Activated CD4-positive, alpha-beta T cell treated with anti-CD3 and anti-CD28 coated beads, Interleukin-2, amount 10 ng/mL, durations not matched to agents 24 days and 14 days (primary cell): ENCODE measurements around the gene PCED1A. TPM values are rescaled to one million over a fixed set of nuclear protein-coding genes. Genes with fewer than 3 reads are reported as not detected.

Experiments
- DNase-seq: peaks from one replicate; pipeline ENCODE4 v3.0.0; 2022
- H3K27ac Mint-ChIP-seq: one replicate; pipeline ENCODE4 v1.8.0; 2022; ENCODE audit warnings: mild to moderate bottlenecking, mixed read lengths
- H3K27me3 Mint-ChIP-seq: one replicate; pipeline ENCODE4 v1.8.0; 2022; ENCODE audit warnings: mixed read lengths
- H3K36me3 Mint-ChIP-seq: one replicate; pipeline ENCODE4 v1.8.0; 2022; ENCODE audit warnings: low read depth, mild to moderate bottlenecking, mixed read lengths
- H3K4me1 Mint-ChIP-seq: one replicate; pipeline ENCODE4 v1.8.0; 2021; ENCODE audit warnings: mixed read lengths
- H3K4me3 Mint-ChIP-seq: one replicate; pipeline ENCODE4 v1.8.0; 2022; ENCODE audit warnings: mild to moderate bottlenecking, moderate library complexity, mixed read lengths
- H3K9me3 Mint-ChIP-seq: one replicate; pipeline ENCODE4 v1.8.0; 2021; ENCODE audit warnings: mixed read lengths
- intact Hi-C: fragments of 100-400 bp; cut with micrococcal nuclease; formaldehyde crosslinking; loops from one replicate; pipeline ENCODE4 v1.15.1; 2023
- total RNA-seq: library from RNA; stranded (reverse); gene quantifications from 2 replicates; pipeline ENCODE4 v1.2.3, GENCODE V29; 2022

Gene PCED1A
- total RNA-seq, 1 donor from 2014 or later: 26.1 TPM

DNA sequence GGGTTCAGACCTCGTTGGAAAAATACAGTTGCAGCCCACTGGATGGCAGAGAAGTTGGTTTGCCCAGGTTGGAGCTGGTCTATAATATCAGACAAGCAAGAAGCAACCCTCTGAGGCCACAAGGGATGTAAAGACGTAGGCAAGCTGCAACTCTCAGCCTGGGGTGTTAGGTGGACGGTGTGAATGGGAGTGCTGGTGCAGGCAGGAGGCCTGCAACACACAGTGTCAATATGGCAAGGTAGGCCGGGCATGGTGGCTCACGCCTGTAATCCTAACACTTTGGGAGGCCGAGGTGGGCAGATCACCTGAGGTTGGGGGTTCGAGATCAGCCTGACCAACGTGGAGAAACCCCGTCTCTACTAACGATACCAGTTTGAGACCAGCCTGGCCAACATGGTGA lies 10.6 kb upstream of the PCED1A start:
- H3K27me3 Mint-ChIP-seq: no peaks in the 10 kb centered on the region
- no peak overlapping the region for H3K27ac Mint-ChIP-seq
- intact Hi-C loops: loop anchor here (5.0 kb wide), 1 partner anchor 99 kb away; no protein-coding TSS in a partner anchor
- no peak for DNase-seq
- H3K36me3 Mint-ChIP-seq: peaks cover 4% of the 10 kb centered on the region
- no peaks in the 10 kb centered on the region for H3K9me3 Mint-ChIP-seq
- no peak overlapping the region for H3K4me3 Mint-ChIP-seq
- H3K4me1 Mint-ChIP-seq: peaks cover 20% of the 10 kb centered on the region

DNA sequence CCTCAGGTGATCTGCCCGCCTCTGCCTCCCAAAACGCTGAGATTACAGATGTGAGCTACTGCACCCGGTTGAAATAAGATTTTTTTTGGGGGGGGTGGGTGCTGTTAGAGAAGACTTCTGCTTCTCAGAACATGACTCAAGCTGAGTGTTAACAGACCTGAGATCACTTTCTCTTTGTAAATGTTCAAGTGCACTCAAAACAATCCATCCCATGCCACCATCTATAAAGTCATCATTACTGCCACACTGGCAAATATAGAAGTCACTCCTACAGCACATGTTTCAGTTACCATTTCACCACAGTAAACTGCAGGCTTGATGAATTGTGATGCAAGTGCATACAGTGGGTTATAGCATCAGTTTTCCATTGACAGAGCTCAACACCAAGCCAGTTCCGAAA lies 9.1 kb upstream of the PCED1A start:
- no peaks in the 10 kb centered on the region for H3K27me3 Mint-ChIP-seq
- peaks cover 7% of the 10 kb centered on the region for H3K36me3 Mint-ChIP-seq
- peaks cover 24% of the 10 kb centered on the region for H3K4me1 Mint-ChIP-seq
- H3K27ac Mint-ChIP-seq: no peak overlapping the region
- DNase-seq: no peak
- H3K4me3 Mint-ChIP-seq: no peak overlapping the region
- intact Hi-C loops: no loop called here
- no peaks in the 10 kb centered on the region for H3K9me3 Mint-ChIP-seq

DNA sequence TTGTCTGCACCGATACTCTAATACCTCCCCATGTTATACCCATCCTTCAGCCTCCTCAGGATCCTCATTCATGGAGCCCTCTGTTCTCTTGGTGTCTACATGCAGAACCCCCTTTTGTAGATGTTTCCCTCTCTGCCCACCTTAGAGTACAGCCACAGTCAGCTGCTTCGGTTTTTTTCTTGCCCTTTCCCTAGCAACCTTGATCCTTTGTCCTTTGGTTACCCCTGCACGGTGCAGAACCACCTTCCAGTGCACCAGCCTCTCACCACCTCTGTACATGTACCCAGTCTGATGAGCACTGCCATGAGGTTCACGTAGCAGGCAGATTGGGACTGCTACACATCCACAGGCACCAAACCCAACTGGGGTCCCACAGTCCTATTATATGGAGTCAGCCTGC lies 7.3 kb upstream of the PCED1A start:
- intact Hi-C loops: no loop called here
- H3K4me3 Mint-ChIP-seq: no peak overlapping the region

DNA sequence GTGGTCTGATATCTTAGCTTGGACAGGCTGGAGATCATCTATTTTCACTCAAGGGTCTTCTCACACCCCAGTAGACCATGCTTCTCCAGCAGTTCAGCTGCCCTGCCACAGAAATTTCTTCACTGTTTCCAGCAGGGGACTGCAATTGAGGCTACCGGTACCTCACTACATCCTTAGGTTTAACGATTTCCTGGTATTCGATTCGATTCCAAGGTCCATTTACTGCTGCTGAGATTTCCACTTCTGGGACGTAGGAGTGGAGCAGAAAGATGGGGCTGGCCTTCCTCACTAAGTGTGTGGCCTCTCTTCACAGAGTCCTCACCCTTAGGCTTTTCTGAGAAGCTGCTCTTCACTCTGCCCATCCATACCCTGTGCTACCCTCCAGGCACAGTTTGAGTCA lies 6.2 kb upstream of the PCED1A start:
- intact Hi-C loops: no loop called here
- H3K4me1 Mint-ChIP-seq: peaks cover 14% of the 10 kb centered on the region
- no peak overlapping the region for H3K4me3 Mint-ChIP-seq
- no peaks in the 10 kb centered on the region for H3K9me3 Mint-ChIP-seq
- H3K36me3 Mint-ChIP-seq: peaks cover 11% of the 10 kb centered on the region
- no peak for DNase-seq
- H3K27ac Mint-ChIP-seq: no peak overlapping the region
- H3K27me3 Mint-ChIP-seq: no peaks in the 10 kb centered on the region

More for the DNA sequence above, 7.3 kb upstream of the PCED1A start:
- H3K27ac Mint-ChIP-seq: no peak overlapping the region
- no peak for DNase-seq
- no peaks in the 10 kb centered on the region for H3K27me3 Mint-ChIP-seq
- peaks cover 23% of the 10 kb centered on the region for H3K4me1 Mint-ChIP-seq
- no peaks in the 10 kb centered on the region for H3K9me3 Mint-ChIP-seq
- peaks cover 11% of the 10 kb centered on the region for H3K36me3 Mint-ChIP-seq

DNA sequence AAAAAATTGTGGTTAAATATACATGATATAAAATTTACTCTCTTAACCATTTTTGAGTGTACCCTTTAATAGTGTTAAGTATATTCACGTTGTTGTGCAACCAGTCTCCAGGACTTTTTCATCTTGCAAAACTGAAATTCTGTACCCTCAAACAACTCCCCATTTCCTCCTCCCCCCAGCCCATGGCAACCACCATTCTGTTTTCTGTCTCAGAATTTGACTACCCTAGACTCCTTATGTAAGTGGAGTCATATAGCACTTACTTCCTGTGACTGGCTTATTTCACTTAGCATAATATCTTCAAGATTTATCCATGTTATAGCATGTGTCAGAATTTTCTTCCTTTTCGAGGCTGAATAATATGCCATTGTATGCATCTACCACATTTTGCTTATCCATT lies 5.2 kb upstream of the PCED1A start:
- no peaks in the 10 kb centered on the region for H3K9me3 Mint-ChIP-seq
- no peak overlapping the region for H3K27ac Mint-ChIP-seq
- no peak for DNase-seq

DNA sequence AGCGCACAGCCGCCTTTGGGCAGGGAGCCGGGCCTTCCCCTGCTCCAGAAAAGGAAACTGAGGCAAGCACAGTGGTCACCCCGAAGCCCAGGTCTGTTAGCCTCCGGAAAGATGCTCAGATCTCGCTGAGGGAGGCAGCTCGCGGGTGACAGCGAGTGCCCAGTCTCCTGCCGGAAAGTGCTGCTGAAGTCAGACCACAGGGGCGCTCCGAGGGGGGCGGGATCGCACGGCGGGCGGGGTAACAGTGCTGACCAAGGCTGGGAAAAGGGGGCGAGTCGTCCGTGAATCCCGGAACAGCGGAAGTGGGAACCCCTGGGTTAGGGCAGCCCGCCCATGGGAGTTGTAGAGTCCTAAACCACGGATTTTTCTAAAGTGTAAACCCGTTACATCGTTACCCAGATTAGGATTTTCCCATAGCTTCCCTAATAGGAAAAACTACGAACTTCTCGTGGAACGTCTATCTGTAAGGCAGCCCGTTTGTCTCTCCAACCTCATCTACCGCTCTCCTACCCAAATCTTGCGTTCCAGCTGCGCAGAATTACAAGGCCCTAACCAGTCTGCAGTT lies 594 bp upstream of the PCED1A start:
- H3K4me3 Mint-ChIP-seq: peak overlapping the region; percentile 91
- H3K9me3 Mint-ChIP-seq: peaks cover 4% of the 10 kb centered on the region
- H3K36me3 Mint-ChIP-seq: peaks cover 31% of the 10 kb centered on the region
- H3K4me1 Mint-ChIP-seq: peaks cover 23% of the 10 kb centered on the region
- peak overlapping the region; percentile 87 for H3K27ac Mint-ChIP-seq
- intact Hi-C loops: loop anchor here (1.0 to 5.0 kb wide), 3 partner anchors 32 to 369 kb away; partner anchors contain the start of genes NOP56, PTPRA and SNRPB
- peaks cover 1% of the 10 kb centered on the region for H3K27me3 Mint-ChIP-seq
- peak; percentile 85 for DNase-seq

More for the DNA sequence above, 5.2 kb upstream of the PCED1A start:
- H3K36me3 Mint-ChIP-seq: peaks cover 13% of the 10 kb centered on the region
- H3K4me3 Mint-ChIP-seq: no peak overlapping the region
- H3K27me3 Mint-ChIP-seq: no peaks in the 10 kb centered on the region
- intact Hi-C loops: no loop called here
- peaks cover 15% of the 10 kb centered on the region for H3K4me1 Mint-ChIP-seq

DNA sequence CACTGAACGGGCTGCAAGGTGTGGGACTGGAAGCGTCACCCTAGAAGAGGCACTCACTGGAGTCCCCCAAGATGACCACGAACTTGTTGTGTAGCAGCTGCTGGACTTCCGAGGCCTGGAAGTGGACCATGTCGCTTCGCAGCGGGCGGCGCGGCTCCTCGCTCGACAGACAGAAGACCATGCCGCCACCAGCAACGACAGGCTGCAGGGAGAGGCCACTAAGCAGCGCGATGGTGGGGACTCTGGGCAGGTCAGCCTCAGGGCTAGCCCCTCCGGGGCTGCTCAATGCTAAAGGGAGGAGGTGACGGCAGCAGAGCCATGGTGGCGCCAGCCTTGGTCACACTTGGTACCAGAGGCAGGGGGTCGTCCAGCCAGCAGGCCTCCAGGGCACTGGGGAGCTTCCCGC lies 720 bp downstream of the PCED1A start:
- Mint-ChIP-seq H3K9me3 (peaks cover 4% of the 10 kb centered on the region), H3K4me1 (peaks cover 18% of the 10 kb centered on the region), H3K27me3 (peaks cover 1% of the 10 kb centered on the region), H3K36me3 (peaks cover 34% of the 10 kb centered on the region), H3K27ac (peak overlapping the region; percentile 91), H3K4me3 (peak overlapping the region; percentile 80)
- DNase-seq: no peak
- intact Hi-C loops: loop anchor here (1.0 to 5.0 kb wide), 3 partner anchors 34 to 367 kb away; partner anchors contain the start of genes NOP56, PTPRA and SNRPB

DNA sequence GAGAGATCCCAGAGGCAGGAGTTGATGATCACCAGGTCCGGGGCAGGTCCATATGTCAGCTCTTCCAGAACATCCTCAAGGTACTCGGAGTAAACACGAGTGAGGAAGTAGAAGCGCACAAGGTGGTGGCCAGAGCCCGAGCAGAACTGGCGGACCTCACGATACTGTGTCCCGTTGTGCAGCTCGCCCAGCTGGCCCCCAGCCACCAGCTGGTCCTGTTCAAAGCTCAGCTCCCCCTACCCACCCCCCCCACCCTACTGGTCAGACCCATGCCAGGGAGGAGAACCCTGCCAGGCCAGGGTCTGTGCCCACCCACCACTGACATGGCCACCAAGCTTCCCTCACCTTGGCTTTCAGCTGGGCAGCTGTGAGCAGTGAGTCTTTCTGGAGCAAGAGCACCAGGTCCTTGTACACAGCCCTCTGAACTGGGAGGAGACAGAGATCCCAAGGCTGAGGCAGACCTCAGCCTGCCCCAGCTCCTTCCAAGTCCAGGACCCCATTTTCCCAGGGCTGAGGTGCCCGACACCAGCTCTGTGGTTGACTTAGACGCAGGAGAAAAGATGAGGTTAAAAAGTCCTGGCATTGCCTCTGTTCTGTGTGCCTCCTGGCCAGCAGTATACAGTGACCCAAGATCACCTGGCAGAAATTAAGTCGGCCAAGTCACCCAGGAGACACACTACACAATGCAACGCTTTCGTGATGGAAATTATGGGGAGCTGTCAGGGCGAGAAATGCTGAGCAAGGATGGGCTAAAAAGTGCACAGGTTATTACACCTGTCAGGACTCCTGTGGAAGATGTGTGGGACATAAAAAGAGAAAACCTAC lies 1.4 kb downstream of the PCED1A start:
- Mint-ChIP-seq H3K9me3 (peaks cover 4% of the 10 kb centered on the region), H3K4me1 (peaks cover 17% of the 10 kb centered on the region), H3K36me3 (peaks cover 36% of the 10 kb centered on the region), H3K4me3 (peak overlapping the region; percentile 80), H3K27me3 (peaks cover 3% of the 10 kb centered on the region), H3K27ac (peak overlapping the region; percentile 91)
- no peak for DNase-seq
- intact Hi-C loops: no loop called here

DNA sequence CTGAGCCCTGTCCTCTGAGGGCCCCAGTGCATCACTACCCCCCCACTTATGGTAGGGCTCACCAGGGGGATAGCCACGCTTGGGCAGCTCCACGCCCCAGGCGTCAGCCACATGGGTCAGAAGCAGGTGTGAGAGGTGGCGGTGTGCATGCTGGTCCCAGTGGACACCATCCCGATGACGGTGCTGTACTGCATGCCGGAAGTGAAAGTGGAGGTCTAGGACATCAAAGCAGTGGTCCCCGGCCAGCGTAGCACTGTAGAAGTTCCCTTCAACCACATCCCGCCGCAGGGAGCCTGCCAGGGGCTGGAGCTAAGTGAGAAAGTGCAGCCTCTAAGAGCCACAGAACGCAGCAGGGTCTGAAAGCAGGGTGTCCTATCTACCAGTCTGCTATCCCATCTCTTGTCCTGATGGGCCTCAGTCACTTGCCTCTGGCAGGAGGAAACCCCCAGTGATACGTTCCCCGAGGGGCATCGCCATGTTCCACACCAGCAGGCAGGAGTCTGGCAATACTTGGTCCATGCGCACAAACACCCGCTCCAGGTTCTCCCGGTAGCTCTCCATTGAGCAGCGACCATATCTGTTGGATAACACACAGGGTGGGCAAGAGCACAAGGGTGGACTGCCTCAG lies 2.2 kb downstream of the PCED1A start:
- H3K27ac Mint-ChIP-seq: no peak overlapping the region
- H3K4me1 Mint-ChIP-seq: peaks cover 12% of the 10 kb centered on the region
- H3K4me3 Mint-ChIP-seq: peak overlapping the region; percentile 29
- no peak for DNase-seq
- intact Hi-C loops: no loop called here
- H3K9me3 Mint-ChIP-seq: peaks cover 4% of the 10 kb centered on the region
- H3K36me3 Mint-ChIP-seq: peaks cover 34% of the 10 kb centered on the region
- H3K27me3 Mint-ChIP-seq: peaks cover 4% of the 10 kb centered on the region

DNA sequence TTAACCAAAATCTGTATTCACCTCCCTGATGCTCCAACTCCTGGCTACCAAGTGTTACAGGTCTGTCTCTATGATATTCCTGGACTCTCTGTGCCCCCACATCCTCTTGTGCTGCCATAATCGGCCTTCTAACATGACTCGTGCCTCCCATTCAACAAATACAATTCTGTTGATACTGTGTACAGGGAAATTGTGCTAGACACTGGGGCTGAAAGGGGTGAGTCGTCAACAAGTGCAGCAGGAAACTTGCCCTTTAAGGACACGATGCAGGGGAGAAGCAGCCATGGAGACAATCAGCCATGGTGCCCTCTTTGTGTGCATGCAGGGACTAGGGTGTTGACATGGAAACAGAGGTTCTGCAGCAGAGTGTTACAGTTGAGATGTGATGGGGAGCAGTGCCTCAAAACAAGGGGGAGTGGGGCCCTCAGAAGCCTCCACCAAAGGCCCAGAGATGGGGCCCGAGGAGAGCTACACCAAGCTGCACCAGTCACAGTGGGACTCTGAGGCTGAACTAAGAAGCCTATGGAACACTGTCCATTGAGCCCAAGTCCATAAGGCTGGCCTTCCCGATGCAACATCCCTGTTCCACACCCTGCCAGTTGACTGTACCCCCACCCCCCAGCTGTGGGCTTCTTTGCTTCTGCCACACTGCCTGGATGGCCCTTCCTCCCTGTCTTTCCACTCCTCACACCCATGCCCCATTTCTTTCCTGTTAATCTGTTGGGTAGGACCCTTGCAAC lies 3.1 kb downstream of the PCED1A start:
- intact Hi-C loops: no loop called here
- DNase-seq: no peak
- Mint-ChIP-seq H3K27me3 (peaks cover 6% of the 10 kb centered on the region), H3K4me1 (peaks cover 12% of the 10 kb centered on the region), H3K27ac (no peak overlapping the region), H3K9me3 (peaks cover 4% of the 10 kb centered on the region), H3K4me3 (no peak overlapping the region), H3K36me3 (peaks cover 34% of the 10 kb centered on the region)

DNA sequence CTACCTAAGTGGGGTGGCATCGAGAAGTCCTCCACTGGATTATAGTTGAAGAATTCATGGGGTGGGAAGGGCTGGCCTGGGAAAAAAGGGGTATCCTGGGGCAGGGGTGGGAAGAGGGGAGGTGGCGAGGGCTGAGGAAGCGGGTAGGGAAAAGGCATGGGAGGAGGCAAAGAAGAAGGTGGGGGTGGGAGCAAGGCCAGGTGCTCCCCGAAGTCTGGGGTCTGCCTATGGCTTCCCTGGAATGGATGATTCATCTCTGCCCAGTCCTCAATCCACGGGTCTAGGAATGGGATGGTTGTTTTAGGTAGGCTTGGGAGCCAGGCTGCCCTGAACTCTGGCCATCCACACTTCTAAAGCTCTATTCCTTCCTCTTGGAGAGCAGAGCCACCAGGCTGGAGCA lies 4.4 kb downstream of the PCED1A start:
- Mint-ChIP-seq H3K27ac (no peak overlapping the region), H3K27me3 (peaks cover 6% of the 10 kb centered on the region), H3K4me1 (peaks cover 15% of the 10 kb centered on the region), H3K36me3 (peaks cover 32% of the 10 kb centered on the region), H3K9me3 (peaks cover 4% of the 10 kb centered on the region), H3K4me3 (no peak overlapping the region)
- no peak for DNase-seq
- intact Hi-C loops: no loop called here

DNA sequence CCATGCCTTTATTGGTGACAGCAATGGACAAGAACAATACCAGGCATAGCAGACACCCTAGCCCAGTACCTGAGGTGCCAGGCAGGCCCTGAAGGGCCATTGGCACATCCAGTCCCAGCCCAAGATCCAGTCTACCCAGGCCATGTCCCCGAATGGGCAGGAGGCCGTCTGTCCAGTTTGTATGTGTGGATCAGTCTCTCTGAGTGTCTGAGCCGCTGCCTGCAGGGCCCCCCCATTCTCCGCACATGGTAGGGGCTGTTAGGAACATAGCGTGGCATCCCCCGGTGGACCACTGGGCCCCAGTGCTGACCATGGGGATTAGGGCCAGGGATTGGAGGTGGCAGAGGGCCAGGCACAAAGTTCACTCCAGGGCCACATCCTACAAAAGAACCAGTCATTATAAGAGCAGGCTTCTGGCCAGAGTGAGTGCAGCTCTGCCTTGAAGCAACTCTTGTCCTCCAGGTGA lies 5.1 kb downstream of the PCED1A start:
- DNase-seq: no peak
- intact Hi-C loops: no loop called here
- peaks cover 14% of the 10 kb centered on the region for H3K4me1 Mint-ChIP-seq
- H3K27me3 Mint-ChIP-seq: peaks cover 6% of the 10 kb centered on the region
- peaks cover 32% of the 10 kb centered on the region for H3K36me3 Mint-ChIP-seq
- no peak overlapping the region for H3K4me3 Mint-ChIP-seq
- H3K9me3 Mint-ChIP-seq: peaks cover 4% of the 10 kb centered on the region
- H3K27ac Mint-ChIP-seq: no peak overlapping the region

DNA sequence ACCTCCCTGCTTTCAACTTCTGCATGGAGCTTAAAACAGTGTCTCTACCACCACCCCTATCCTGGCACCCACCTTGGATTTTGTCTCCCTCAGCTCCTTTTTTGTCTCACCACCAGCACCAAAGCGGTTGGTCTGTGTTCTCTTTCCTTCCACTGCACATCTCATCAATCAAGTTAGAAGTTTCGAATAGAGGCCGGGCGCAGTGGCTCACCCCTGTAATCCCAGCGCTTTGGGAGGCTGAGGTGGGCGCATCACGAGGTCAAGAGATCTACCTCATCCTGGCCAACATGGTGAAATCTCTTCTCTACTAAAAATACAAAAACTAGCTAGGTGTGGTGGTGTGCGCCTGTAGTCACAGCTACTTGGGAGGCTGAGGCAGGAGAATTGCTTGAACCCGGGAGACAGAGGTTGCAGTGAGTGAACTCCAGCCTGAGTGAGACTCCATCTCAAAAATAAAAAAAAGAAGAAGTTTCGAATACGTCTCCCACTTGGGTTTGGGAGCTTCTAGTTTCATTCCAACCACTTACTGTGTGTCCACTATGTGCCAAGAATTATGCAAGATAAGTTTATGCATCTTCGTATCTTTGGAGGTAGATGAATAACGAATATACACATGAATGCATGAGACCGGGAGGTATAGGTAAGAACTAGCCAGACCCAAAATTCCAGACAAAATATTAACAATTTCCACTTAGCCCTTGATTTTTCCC lies 5.9 kb downstream of the PCED1A start:
- Mint-ChIP-seq H3K27me3 (peaks cover 10% of the 10 kb centered on the region), H3K4me1 (peaks cover 13% of the 10 kb centered on the region), H3K36me3 (peaks cover 32% of the 10 kb centered on the region), H3K4me3 (no peak overlapping the region), H3K9me3 (peaks cover 4% of the 10 kb centered on the region), H3K27ac (no peak overlapping the region)
- DNase-seq: no peak
- intact Hi-C loops: no loop called here
